GM18499 (cell line): ENCODE results near the gene SLC43A1.

ENCODE experiments used
- ATAC-seq: cut with Tn5 transposase; IDR thresholded peaks from one replicate; pipeline ENCODE4 v1.9.1; 2021; ENCODE audit warnings: moderate number of reproducible peaks; ENCODE audit not compliant: insufficient read depth, unreplicated experiment

SLC43A1 gene

DNA sequence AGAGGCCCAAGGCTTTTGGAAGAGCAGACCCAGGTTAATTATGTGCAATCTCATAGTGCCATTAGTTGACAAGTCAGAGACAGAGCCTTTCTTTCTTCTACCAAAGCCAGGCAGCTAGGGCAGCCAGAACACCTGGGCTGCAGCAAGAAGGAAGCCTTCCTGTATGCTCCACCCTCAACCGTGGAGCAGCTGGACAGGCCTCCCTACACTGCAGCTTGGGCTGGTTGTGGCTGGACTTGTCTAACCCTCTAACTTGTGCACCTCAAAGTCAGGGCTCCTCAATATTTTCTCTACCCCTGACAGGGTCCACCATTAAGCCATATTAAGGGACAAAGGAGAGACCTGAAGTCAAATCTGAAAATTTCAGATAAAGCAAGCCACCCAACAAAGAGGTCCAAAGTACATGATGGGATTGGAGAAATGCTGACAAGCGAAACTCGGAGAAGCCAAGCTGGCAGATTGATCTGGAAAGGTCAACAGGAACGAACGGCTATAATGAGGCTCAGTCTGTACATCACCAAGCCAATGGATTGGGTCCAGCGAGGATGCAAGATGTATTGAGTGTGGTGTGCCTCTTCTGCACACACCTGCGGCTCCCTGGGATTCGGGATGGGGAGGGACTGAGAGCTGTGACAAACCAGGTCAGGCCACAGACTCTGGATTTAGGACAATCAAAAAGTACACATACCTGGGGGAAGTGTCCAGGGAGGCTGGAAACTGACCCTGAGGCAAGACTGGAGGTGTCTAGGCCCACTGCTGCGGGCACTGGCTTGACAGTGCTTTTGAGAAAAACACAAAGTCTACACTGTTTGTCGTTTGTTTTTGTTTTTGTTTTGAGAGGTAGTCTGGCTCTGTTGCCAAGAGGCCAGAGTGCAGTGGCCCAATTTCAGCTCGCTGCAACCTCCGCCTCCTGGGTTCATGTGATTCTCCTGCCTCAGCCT is 76.9 kb downstream of the SLC43A1 start:
- no peak for ATAC-seq

DNA sequence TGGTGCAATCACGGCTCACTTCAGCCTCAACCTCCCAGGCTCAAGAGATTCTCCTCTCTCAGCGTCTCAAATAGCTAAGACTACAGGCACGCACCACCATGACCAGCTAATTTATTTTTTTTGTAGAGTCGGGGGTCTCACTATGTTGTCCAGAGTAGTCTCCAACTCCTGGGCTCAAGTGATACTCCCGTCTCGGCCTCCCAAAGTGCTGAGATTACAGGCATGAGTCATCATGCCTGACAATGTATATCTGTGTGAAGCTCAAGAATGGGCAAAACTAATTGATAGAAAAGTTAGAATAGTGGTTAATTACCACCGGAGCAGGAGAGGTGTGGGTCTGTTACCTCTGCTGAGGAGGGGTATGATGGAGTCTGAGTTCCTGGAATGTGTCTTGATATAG is 79.5 kb downstream of the SLC43A1 start:
- ATAC-seq, result no peak

DNA sequence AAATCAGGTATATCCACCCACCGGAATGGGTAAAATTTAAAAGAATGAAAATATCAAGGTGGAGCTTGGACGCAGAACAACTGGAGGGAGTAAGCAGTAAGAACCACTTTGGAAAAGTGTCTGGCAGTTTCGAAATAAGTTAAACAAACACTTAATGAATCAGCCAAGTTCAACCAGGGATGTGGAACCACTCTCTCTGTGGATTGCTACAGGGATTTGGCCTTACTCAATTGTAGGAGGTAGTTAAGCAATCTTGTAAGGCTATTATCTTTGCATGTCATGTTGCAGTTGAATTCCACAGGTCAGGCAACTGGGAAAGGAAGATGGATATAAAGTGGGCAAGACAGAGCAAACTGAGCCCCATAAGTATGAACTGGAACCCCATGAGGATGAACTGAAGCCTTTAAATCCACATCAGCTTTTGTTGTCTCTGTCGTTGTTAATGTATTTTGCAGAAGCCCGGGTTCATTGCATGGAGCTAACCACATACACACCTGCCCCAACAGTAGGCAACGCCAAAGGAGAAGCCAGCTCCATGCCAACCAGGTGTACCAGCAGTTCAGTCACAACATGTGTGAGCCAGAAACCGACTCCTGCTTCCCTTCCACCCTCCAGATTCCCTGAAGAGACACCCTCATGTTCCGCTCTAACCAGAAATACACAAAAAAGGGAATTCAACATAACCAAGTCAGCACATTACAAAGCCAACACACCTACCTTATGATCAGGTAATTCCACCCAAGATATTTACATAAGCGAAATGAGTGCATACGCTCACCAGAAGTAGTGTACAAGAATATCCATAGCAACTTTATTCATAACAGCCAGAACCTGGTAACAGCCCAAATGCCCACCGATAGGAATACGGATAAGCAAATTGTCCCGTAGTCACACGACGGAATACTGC is 80.6 kb downstream of the SLC43A1 start:
- ATAC-seq, result no peak
